Subcutaneous adipose tissue (tissue), 4 donors: ENCODE measurements around the gene PDLIM3. TPM values are rescaled to one million over a fixed set of nuclear protein-coding genes. Genes with fewer than 3 reads are reported as not detected.

Experiments used
- CTCF ChIP-seq: fragments of 450-650 bp; IDR thresholded peaks from one replicate; pipeline ENCODE4 v1.5.1; 2016; ENCODE audit warnings: low read depth, mild to moderate bottlenecking, control low read depth, antibody characterized with exemption, moderate library complexity
- total RNA-seq, 4 donors: library from RNA; depleted of rRNA; stranded (reverse); fragments of >200 nt; gene quantifications; one replicate each; pipeline ENCODE4 v1.1.0, GENCODE V29; 2016

PDLIM3 gene
- total RNA-seq, 4 donors from 2014 or later = 8.3 to 33.7 (median 13.4) TPM

- TF ChIP-seq CTCF = no peak
Measured at GRCh38 chr4:185538806-185539205, 3.5 kb upstream of the PDLIM3 start.

GRCh38 chr4:185536411-185536709 lies 1.1 kb upstream of the PDLIM3 start:
- no peak for TF ChIP-seq CTCF

- no peak for TF ChIP-seq CTCF
Measured at GRCh38 chr4:185535612-185536410, 504 bp upstream of the PDLIM3 start.

- TF ChIP-seq CTCF = no peak
Measured at GRCh38 chr4:185534511-185534865, 819 bp downstream of the PDLIM3 start.

- no peak for TF ChIP-seq CTCF
Measured at GRCh38 chr4:185532795-185533324, 2.4 kb downstream of the PDLIM3 start.

- TF ChIP-seq CTCF = no peak
Measured at GRCh38 chr4:185532293-185532692, 3.0 kb downstream of the PDLIM3 start.

GRCh38 chr4:185529413-185529812 lies 5.9 kb downstream of the PDLIM3 start:
- TF ChIP-seq CTCF = no peak
